ENCODE results near the gene RPL10A.

The RPL10A gene

DNA sequence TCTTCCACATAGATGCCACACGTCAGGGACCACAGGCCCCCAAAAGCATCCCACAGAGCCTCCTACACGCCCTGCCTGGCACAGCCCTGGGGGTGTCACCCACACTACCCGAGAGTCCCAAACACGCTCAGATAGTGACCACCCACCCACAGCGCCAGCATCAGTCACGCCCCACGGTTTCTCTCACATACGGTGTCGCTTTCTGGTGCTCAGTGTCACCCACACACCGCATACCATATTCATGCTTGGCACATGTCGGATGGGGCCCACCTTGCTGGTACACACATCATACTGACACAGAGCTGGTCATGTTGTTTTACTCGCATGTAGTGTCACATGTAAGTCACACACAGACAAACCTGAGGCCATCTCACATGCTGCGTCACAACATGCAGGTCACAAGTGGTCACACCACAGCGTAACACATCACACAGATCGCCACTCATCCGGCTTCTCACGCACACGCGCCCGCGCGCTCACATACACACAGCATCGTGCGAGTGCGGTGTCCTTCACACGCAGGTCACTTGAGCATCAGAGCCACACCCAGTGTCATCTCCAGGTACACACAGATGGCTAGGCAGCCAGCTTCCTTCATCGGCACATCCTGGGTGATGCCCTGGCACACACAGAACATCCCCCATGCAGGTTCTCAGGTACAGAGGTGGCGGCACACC, 25.2 kb downstream of the RPL10A start:
- DNase-seq = no peak

DNA sequence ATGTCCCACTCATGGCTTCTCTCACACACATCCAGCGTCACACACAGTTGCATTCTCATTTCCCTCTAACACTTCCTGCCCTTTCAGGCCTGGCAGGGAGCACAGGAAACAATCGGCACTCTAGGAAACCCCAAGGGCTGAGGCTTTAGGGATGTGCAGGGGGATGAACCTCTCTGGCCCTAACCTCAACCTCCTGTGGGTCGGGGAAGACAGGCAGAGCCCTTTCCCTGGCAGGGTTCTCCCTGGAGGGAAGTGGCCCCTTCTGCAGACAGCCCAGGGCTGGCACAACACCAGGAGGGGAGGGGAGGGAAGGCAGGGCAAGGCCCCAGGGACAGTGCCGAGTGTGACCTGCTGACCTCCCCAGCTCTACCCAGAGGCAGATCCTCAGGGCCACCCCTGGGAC, 26.0 kb downstream of the RPL10A start:
- peak; percentile 82 for DNase-seq

DNA sequence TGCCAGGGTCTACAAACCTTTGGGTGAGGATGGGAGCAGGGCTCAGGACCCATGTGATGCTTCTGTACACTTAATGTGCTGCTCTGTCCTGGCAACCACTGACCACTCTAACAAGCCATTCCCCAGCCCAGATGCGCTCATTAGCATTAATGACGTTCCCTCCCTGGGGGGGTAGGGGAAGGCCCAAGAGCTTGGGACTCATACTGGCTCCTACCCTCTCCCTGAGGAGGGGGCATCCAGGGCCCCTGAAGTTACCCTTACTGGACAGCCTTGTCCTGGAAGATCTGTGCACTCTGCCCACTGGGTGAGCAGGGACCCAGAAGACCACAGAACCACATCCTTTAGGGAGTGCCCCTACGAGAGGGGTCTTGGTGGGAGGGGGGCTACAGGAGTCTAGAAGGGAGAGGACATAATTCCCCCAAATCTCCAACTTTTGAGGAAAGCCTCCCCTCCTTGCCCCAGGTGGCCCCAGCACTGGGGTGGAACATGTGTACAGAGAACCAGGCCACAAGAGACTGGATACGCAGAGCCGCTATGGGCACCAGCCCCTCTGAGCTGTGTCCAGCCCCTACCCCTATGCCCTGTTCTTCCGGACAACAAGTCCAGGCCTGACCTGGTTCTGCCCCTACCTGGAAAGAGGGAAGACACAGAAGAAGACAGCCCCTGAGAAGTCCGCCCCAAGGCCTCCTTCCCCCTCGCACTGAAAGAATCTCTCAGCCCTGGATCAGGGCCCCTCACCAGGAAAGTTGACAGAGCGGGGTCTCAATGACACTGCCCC, 27.2 kb downstream of the RPL10A start:
- DNase-seq = no peak

DNA sequence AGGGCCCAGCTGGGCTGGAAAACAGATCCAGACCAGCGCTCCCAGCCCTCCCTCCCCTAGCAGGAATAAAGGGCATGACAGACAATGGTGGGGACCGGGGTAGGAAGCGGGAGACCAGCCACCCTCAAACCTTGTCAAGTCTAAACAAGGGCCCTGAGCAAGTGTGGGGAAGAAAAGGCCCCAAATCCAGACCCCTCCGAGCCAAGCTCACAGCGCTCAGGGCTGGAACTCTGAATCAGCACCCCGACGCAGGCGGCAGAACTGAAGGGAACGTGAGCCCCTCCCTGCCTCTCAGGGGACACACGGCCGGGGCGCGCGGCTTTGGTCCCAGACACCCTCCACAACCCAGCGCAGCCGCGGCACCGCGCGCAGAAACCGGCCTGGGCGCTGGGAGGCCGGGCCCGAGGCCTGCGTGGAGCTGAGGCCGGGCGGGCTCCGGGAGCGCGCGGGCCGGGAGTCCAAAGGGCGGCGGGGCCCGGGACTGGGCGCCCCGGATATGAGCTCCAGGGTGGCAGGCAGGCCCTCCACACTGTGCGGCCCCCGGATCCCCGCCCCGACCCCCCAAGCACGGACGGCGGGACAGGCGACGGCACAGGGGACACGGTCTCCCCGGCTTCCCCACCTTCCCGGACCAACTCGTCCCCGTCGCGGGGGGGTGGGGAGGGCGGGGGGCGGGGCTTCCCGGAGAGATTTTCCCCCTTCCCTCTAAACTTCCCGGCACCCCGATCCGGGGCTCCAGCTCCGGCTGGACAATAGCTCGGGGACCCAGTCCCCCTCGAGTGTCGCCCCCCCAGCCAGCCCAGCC, 28.0 kb downstream of the RPL10A start:
- no peak for DNase-seq

DNA sequence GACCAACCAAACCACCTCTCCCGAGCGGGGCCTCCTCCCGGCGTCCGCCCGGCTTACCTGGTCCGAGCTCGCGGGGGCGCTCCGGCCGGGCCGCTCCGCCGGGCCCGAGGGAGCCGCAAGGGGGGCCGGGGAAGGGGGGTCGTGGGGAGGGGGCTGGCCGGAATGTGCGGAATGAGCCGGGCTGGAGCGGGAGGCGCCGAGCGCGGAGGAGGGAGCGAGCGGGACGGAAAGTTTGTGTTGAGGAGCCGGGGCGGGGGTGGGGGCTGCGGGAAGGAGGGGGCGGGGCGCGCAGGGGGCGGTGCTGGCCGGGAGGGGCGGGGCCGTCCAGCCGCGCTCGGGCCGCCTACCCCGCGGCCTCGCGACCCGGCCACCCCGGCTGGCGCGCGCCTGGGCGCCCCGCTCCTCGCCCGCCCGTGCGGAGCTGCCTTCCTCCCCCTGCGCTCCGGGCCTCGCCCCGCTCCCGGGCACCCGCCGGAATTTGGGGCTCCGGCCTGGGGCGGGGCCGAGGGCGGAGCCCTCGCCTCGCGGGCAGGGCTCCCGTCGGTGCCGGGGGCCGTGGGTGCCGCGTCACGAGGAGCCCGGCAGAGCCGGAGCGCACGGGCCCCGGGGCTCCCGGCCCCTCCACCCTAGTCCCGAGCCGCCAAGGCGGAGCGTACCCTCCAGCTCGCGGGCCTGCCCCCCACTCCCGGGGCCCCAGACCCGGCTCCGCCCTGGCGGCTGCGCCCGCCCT, 28.8 kb downstream of the RPL10A start, which contains the start of gene TEAD3:
TEAD3 (minus strand) TSS at position 239 of the 730 bp plus-strand sequence.
- DNase-seq = peak; percentile 16

DNA sequence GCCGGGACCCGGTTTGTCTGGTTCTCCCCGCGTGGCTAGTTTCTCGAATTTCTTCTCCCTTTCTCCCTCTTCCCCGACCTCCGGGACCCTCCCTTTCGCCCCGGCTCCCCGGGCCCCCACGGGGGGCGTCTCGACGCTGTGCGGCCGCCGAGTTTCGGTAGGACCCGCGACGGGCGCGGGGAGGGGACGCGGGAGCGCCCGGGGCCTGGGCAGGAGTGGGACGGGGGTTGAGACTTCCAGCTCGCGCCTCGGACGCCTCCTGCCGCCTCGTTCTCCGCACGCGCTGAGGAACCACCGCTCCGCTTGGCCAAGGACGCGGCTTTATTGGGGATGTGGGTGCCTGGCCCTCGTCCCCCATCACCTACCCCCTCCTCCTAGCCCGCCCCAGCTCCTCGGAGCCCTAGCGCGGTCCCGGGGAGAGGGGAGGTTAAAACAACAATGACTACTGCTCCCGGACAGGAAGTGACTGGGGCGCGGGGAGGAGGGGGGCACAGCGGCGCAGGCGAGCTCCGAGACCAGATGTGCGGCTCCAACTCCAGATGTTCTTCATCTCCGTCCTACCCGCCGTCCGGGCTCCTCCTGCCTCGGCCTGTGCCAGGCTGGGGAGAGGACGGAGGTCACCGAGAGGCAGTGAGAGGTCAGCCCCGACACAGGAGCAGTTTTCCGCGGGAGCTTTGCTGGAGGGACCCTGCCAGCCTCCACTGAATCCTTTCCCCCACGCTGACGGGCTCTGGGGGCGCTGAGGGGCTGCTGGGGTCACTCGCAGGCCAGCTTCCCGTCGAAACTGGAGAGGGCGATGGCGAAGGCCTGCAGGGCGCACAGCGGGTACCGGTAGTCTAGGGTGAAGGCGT, 29.6 kb downstream of the RPL10A start:
- peak; percentile 16 for DNase-seq

DNA sequence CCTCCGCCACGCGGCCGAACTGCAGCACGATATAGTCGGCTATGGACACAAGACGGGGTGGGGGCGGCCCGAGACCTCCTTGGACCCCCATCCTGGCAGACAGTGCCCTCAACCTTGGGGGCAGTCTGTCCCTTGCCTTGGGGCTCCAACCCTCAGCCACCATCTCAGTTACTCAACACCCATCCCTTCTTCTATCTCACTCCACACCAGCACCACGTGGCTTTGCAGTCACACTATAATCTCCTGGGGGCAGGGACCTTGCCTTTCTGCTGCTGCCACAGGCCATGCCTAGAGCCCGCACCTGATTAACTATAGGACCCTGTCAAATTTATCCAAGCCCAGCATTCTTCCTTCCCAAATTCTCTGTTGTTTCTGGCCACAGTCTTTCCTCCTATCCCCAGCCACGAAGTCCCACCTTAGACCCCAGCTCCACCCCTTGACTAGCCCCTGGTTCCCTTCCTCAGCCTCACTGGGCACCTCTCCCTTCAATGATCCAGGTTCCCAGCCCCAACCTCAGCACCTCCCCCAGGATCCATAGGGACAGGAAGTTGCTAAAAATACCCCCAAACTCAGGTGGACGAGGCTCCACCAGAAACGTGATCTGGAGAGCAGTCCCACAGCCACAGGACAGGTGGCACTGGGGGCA, 30.3 kb downstream of the RPL10A start:
- DNase-seq = no peak

DNA sequence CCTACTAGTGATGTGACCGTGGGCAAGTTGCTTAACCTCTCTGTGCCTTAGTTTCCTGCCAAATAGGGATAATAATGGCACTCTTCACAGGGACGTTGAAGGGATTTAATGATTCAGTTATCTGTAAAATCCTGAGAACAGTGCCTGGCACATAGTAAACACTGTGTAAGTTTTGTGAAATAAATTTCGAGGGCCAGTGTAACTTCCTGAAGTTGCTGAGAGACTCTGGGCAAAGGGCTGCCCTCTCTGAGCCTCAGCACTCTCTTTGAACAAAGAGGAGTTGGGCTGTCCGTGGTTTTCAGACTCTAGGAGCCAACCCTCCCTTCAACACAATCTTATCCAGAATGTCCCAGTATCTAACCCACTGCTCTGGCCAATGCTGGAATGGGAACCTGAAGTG, 31.2 kb downstream of the RPL10A start:
- no peak for DNase-seq

DNA sequence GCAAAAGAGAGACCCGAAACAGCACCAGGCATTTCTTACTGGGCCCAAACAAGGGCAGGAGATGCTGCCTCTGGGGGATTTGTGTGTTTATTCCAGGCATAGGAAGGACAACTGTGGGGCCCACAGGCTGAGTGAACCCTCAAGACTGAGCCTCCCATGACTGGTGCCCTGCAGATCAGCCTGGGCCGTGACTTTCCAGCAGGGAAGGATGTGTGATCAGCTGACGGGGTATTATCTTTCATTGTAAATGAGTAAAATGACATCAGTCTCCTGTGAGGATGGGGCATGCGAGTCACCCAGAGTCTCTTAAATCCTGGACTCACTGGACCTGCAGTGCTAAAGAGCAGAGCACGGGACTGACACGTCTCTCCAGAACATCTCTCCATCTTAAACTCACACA, 32.6 kb downstream of the RPL10A start:
- DNase-seq = peak; percentile 20

DNA sequence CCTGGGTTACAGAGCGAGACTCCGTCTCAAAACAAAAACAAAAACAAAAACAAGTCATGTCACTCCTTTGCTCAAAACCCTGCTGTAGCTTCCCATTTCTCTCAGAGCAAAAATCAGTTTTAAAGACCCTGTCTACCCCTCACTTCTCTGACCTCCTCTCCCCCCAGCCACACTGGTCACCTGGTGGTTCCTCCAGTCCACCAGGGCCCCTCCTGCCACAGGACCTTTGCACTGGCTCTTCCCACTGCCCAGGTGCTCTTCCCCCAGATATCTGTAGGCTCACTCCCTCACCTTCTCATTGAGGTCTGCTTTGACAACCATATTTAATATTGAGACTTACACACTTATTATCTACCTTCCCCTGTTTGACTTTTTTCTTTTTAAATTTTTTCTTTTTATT, 33.6 kb downstream of the RPL10A start:
- DNase-seq = no peak

DNA sequence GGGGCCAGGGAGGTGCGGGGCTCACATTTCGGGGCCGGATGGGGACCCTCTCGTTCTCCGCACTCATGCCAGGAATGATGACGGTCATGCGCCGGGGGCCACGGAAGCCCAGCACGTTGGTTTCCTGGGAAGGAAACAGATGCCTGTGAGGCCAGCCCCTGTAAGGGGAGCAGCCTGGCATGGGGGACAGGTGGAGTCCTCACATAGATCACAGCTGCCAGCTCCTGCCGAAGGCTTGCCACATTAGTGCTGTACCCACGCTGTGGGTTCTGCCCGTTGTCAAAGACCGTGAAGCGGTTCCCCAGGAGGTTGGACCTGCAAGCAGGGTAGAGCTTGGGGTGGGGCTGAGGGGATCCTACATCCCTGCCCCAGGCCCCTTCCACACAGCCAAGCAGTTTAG, 35.3 kb downstream of the RPL10A start:
- no peak for DNase-seq

DNA sequence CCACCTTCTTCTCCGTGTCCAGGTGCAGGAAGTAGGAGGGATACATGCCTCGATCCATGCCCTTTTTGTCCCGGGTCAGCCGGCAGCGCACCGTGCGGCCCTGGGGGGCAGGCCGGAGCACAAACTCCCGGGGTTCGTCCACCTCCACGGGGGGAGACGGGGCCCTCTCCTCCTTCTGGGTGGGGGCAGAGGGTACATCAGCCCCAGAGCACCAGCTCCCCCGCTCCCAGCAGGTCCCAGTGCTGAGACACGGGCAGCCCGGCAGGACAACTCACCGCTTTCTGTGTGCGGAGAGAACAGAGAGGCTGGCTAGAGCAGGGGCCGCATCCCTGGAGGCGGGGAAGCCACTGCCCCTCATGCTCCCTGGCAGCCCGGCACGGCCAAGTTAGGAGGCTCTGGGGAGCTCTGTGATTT, 37.8 kb downstream of the RPL10A start:
- DNase-seq = no peak

DNA sequence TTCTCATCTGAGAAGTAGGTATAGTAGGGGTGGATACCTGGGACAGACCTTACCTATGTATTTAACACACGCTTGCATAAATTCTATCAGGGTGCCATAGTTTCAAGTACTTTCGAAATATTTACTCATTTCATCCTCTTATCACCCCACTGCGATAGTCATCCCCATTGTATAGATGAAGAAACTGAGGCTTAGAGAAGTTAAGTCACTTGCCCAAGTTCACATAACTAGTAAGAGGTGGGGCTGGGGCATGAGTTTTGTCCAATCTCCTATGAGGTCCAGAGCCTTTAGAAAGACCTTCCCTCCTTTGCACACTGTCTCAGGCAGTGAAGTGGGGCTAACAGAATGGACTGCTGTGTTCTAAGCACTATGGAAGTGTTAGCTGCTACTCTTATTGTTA, 38.3 kb downstream of the RPL10A start:
- no peak for DNase-seq

DNA sequence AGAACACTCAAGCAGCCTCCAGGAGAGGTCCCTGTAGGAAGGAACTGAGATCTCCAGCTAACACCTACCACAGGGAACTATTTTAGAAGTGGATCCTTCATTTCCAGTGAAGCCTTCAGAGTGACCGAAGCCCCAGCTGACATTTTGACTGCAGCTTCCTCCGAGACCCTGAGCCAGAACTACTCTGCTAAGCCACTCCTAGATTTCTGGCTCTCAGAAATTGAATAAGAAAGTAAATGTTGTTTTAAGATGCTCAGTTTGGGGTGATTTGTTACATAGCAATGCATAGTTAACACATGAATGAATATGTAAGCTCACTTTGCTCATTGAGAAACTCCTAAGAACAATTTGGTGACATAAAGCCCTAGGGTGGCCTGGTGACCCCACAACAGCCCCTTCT, 39.0 kb downstream of the RPL10A start:
- DNase-seq = no peak

DNA sequence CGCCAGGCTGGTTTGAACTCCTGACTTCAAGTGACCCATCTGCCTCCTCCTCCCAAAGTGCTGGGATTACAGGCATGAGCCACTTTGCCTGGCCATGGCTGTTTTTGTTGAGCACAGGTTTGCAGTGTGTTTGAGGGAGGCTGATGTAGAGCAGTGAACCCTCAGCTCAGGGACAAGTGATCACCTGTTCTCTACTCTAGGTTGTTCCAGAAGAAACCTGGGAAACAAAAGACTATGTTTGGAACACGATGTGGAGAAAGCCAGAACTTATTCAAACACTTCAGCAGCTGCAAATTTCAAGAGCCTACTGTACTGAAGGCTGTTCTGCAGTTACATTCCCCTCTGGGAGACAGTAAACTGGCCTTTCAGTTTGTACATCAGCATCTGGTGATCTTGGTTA, 39.8 kb downstream of the RPL10A start:
- DNase-seq = no peak

DNA sequence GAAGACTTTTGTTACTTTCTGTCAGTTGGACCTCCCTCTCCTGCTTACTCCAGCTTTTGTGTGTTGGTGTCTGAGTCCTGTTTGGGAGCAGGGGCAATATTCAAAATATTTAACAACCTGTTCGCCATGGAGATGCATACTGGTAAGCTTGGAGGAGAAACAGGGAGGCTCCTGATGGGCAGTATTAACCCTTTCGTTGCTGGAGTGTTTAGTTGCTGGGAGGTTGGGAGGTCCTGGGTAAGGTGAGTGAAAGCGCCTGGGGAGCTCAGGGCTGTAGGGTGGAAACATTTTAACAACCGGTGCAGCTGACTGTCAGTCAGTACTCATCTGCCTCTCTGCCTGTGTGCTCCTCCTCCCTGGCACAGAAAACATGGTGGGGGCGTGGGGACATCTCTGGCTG, 40.3 kb downstream of the RPL10A start:
- DNase-seq = no peak

DNA sequence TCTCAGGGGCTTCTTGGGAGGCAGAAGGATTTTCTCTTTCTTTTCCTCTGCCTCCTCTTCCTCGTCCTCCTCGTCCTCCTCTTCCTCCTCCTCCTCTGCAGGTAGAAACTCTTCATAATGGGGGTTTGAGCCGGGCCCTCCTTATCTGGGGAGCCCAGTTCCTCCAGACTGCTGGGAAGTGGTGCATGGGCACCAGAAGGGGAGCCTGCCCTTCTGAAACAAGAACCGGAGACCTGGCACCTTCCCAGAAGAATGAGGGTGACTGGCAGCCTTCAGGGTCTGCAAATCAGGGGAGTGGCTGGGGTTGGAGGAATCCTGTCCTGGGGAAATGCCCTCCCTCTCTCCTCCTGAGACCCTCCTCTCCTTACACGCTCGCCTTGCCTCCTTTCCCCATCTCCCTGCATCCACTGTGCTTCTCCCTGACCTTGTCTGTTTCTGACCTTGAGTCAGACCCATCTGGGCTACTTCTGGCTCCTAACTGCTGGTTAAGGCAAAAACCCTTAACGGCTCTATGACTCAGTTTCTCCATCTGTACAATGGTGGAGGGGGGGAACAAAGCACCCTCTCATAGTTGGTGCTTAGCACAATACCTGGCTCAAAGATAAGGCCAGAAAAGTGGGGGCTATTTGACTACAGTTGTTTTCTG, 42.8 kb downstream of the RPL10A start:
- no peak for DNase-seq

DNA sequence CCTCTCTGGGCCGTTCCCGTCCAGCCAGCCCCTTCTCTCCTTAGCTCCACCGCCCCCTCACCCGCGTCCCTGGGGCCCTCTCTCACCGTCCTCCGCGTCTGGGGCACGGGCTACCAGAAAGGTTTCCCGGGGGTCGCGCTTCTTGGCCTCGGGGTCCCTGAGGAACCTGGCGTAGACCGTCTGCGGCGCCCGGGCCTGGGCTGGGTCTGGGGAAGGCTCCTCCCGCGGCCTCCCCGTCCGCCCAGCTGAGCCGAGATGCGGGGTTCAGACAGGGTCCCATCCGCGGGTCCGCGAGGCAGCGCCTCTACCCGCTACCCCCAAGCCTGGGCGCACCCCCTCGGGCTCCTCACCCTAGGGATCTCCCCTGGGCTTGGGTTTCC, 43.4 kb downstream of the RPL10A start:
- no peak for DNase-seq

DNA sequence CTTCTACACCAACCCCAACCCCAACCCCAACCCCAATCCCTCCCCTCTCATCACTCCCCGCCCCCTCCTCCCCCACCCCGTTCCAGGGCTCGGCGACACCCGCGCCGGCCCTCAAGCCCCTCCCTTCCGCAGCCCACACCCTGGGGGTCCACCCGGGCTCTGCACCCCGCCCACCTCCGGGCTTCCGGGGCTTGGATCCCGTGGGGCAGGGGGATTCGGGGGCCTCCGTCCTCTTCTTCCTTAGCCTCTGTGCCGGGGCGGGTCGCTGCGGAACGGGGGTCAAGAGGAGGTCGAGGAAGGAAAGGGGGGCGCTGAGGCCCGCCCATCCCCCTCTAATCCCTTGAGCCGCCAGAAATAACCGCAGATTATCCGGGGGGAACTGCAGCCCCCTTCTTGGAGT, 43.8 kb downstream of the RPL10A start:
- DNase-seq = no peak

DNA sequence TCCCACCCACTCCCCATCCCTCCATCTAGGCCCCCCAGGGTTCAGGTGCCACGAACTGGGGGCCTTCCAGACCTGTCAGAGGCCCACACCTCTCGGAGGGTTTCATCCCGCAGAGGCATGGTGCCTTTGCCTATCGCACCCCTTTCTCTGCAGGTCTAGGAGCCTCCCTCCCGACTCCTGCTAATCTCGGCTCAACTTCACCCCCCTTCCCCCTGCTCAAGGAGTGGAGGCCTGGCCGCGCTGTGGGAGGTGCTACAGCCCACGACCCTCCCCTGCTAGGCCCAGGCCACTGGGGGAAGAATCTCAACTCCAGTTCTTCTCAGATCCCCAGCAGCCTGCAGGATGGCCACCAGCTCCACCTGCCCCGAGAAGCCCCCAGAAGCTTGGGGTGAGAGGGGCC, 44.5 kb downstream of the RPL10A start, which contains the start of gene TULP1:
TULP1 (minus strand) TSS at position 157 of the 400 bp plus-strand sequence; CDS start at position 119, 38 bp downstream.
- no peak for DNase-seq

DNA sequence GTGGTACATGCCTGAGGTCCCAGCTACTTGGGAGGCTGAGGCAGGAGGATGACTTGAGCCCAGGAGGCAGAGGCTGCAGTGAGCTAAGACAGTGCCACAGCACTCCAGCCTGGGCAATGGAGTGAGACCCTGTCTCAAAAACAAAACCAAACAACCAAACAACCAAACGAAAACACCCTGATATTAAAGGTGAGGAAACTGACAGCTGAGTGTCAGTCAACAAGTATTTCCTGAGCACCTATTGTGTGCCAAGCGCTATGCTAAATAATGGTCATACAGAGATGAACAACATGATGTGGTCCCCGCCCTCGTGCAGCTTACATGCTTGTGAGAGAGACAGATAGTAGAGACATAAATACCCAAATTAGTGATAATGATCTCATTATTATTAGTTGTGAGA, 46.4 kb downstream of the RPL10A start:
- DNase-seq = no peak

All from suppressor macrophage treated with lipopolysaccharide for 4 hours (primary cell).